ENCODE data around the gene SORCS1. TPM values are rescaled to one million over a fixed set of nuclear protein-coding genes. Genes with fewer than 3 reads are reported as not detected.

The SORCS1 gene
- total and polyA plus RNA-seq, 2 of the 13 experiments (the other 11 are each of a cell fraction or from before 2014, with no cell fraction given): not detected

DNA sequence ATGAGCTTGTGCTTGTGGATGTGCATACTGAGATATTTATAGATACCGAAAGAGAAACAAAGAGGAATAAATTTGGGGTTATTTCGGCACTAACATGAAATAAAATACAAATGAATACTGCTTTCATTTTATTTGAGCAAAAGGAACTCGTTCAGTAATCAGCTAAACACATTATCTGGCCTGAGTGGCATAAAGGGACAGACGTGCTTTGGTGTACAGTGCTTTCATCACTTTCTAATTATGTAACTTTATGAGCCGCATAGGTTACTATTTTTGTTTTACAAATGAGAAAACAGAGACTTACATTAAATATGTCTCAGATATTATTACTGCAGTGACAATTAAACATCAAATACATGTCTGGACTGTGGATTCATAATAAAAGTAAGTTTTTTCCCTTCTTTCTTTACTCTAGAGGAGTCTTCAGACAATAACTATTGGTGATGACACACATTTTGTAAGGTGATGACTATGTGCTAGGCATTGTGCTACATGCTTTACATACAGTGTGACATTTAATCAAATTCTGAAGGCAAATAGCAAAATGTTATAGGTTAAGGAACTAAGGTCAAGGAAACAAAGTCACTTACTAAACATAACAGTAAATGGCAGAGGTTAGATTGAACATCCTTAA lies 503.3 kb downstream of the SORCS1 start:
- ChIA-PET CTCF (ENCODE audit: low intra/inter-chr PET ratio, low total read pairs) (no interaction called here), POLR2A (no interaction called here)
- no TSS peak for BruUV-seq (replicated peaks)
- no peak overlapping the region for H2AFZ ChIP-seq (ENCODE audit: low read length)
- no peaks in the 10 kb centered on the region for H3K4me1 ChIP-seq (ENCODE audit: insufficient read depth, low read length)
- H4K20me1 ChIP-seq (ENCODE audit: insufficient read depth, low read length): no peaks in the 10 kb centered on the region
- H3K27ac ChIP-seq (ENCODE audit: extremely low read length, insufficient read depth, low read length): no peak overlapping the region
- in situ Hi-C loops (cut with HindIII; ENCODE audit: extremely low pct_ligation_motif_present, low pct_unique_long_range_greater_than_20kb) (no loop called here), intact Hi-C loops (cut with micrococcal nuclease; ENCODE audit: unreplicated experiment) (loop anchor here (5.0 kb wide), 1 partner anchor 1236 kb away; no protein-coding TSS in a partner anchor)
- H3K27me3 ChIP-seq (ENCODE audit: control insufficient read depth in 1 of 2, insufficient read depth in 2 of 2, low read length in 2 of 2): no peaks in the 10 kb centered on the region
- no peak overlapping the region for H3K9ac ChIP-seq (ENCODE audit: insufficient read depth, low read depth, low read length)
- TF ChIP-seq ZSCAN31 (CRISPR knock-in tag; IDR thresholded peaks at IDR 0.05; ENCODE audit: low read depth) (no peak), ZFX (CRISPR knock-in tag; IDR thresholded peaks at IDR 0.05; ENCODE audit: low read depth) (no peak), TEAD2 (CRISPR knock-in tag; IDR thresholded peaks at IDR 0.05) (no peak), RAD21 (CRISPR knock-in tag; IDR thresholded peaks at IDR 0.05) (no peak), RNF2 (conservative IDR thresholded peaks at IDR 0.05; ENCODE audit: low read depth) (no peak), ZKSCAN1 (IDR thresholded peaks at IDR 0.05; ENCODE audit: low read length) (no peak), PCBP1 (IDR thresholded peaks at IDR 0.05; ENCODE audit: borderline replicate concordance, low read depth, low read length) (no peak), SCMH1 (CRISPR knock-in tag; IDR thresholded peaks at IDR 0.05; ENCODE audit: borderline replicate concordance) (no peak)
- TF ChIP-seq, protein P1, sequence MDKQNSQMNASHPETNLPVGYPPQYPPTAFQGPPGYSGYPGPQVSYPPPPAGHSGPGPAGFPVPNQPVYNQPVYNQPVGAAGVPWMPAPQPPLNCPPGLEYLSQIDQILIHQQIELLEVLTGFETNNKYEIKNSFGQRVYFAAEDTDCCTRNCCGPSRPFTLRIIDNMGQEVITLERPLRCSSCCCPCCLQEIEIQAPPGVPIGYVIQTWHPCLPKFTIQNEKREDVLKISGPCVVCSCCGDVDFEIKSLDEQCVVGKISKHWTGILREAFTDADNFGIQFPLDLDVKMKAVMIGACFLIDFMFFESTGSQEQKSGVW (CRISPR knock-in tag; IDR thresholded peaks at IDR 0.05; ENCODE audit: borderline replicate concordance): no peak
- TF ChIP-seq, protein P2, sequence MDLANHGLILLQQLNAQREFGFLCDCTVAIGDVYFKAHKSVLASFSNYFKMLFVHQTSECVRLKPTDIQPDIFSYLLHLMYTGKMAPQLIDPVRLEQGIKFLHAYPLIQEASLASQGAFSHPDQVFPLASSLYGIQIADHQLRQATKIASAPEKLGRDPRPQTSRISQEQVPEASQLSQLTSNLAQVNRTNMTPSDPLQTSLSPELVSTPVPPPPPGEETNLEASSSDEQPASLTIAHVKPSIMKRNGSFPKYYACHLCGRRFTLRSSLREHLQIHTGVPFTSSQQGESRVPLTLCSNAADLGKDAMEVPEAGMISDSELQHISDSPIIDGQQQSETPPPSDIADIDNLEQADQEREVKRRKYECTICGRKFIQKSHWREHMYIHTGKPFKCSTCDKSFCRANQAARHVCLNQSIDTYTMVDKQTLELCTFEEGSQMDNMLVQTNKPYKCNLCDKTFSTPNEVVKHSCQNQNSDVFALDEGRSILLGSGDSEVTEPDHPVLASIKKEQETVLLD (CRISPR knock-in tag; IDR thresholded peaks at IDR 0.05; ENCODE audit: low read depth): no peak
- TF ChIP-seq, protein P3, sequence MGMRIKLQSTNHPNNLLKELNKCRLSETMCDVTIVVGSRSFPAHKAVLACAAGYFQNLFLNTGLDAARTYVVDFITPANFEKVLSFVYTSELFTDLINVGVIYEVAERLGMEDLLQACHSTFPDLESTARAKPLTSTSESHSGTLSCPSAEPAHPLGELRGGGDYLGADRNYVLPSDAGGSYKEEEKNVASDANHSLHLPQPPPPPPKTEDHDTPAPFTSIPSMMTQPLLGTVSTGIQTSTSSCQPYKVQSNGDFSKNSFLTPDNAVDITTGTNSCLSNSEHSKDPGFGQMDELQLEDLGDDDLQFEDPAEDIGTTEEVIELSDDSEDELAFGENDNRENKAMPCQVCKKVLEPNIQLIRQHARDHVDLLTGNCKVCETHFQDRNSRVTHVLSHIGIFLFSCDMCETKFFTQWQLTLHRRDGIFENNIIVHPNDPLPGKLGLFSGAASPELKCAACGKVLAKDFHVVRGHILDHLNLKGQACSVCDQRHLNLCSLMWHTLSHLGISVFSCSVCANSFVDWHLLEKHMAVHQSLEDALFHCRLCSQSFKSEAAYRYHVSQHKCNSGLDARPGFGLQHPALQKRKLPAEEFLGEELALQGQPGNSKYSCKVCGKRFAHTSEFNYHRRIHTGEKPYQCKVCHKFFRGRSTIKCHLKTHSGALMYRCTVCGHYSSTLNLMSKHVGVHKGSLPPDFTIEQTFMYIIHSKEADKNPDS (CRISPR knock-in tag; IDR thresholded peaks at IDR 0.05): no peak
- no peaks in the 10 kb centered on the region for H3K9me3 ChIP-seq (ENCODE audit: low read length)
- ATAC-seq (no peak), DNase-seq (ENCODE audit: low spot score) (no peak), FAIRE-seq (no peak)
- 28% methylated on average over 5 of the region's 5 CpGs for WGBS (ENCODE audit: low lambda C conversion rate)
- H3K4me2 ChIP-seq (ENCODE audit: low read depth, low read length): no peak overlapping the region
- no peaks in the 10 kb centered on the region for H3K36me3 ChIP-seq (replicated peaks in 1 of 2; ENCODE audit: control insufficient read depth in 1 of 2, insufficient read depth in 2 of 2, low read length in 2 of 2)
- H3K79me2 ChIP-seq (ENCODE audit: insufficient read depth, low read length): no peaks in the 10 kb centered on the region
- H3K4me3 ChIP-seq (replicated peaks in 1 of 3; ENCODE audit: insufficient read depth in 1 of 3, low read depth in 2 of 3, low read length in 3 of 3): no peak overlapping the region

Data from HepG2 (cell line).